Body of pancreas (tissue), 4 donors: Measurements from ENCODE around the gene GPHA2.

Source experiments
- POLR2A ChIP-seq, 3 donors: fragments of 450-650 bp; IDR thresholded peaks; one replicate each; pipeline ENCODE4 v1.6.1; 2016; ENCODE audit warnings: antibody characterized with exemption in 3 of 3, mild to moderate bottlenecking in 2 of 3
- TF ChIP-seq, protein P1 (sequence below), 7 experiments: fragments of 450-650 bp in 4 of 7; fragments of 200-600 bp in 3 of 7; sonication (generic) in 3 of 7; IDR thresholded peaks; one replicate each; pipeline ENCODE4 v1.5.1; 2016 to 2019; ENCODE audit warnings: antibody characterized with exemption in 7 of 7

DNA sequence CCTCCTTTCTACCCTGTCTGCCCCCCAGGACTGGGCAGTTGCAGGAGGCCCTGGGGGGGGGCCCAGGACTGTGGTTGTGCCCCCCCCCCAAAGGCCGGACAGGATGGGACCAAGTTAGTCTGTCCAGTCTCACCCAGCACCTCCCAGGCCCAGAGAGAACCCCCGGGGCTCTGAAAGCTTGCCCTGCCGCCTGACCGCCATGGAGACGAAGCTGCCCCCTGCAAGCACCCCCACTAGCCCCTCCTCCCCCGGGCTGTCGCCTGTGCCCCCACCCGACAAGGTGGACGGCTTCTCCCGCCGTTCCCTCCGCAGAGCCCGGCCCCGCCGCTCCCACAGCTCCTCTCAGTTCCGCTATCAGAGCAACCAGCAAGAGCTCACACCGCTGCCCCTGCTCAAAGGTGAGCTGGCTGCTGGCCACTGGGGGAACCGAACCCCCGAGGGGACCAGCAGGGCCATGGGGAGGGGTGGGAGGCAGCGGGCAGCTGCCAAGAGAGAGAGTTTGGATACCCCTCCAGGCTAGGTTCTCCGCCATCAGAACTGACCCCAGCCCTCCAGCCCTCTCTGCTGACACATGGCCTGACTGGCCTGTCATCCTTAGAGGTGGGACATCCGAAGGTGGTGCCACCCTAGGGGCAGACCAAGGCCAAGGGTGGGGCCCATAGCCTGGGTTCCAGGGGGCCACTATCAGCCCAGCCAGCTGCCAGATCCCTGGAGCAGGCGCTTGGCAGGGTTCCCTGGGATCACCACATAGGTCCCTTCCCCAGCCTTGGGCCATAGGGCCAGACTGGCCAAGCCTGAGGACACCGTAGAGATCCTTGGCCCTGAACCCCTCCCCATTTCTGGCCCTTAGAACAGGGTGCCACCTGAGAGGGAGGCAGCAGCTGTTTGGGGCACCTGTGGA is 9.9 kb downstream of the GPHA2 start:
- TF ChIP-seq POLR2A (IDR thresholded peaks at IDR 0.05): no peak
- TF ChIP-seq, protein P1, sequence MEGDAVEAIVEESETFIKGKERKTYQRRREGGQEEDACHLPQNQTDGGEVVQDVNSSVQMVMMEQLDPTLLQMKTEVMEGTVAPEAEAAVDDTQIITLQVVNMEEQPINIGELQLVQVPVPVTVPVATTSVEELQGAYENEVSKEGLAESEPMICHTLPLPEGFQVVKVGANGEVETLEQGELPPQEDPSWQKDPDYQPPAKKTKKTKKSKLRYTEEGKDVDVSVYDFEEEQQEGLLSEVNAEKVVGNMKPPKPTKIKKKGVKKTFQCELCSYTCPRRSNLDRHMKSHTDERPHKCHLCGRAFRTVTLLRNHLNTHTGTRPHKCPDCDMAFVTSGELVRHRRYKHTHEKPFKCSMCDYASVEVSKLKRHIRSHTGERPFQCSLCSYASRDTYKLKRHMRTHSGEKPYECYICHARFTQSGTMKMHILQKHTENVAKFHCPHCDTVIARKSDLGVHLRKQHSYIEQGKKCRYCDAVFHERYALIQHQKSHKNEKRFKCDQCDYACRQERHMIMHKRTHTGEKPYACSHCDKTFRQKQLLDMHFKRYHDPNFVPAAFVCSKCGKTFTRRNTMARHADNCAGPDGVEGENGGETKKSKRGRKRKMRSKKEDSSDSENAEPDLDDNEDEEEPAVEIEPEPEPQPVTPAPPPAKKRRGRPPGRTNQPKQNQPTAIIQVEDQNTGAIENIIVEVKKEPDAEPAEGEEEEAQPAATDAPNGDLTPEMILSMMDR (IDR thresholded peaks at IDR 0.05): no peak
